H1 (cell line): Measurements from ENCODE around the gene CUL2. TPM values are rescaled to one million over a fixed set of nuclear protein-coding genes. Genes with fewer than 3 reads are reported as not detected.

Source experiments
- CTCF ChIA-PET: fragments of 300-600 bp; sonication (Branson Sonifier 250); formaldehyde crosslinking; loops from one replicate; lab custom pipeline; 2021; ENCODE audit not compliant: partially characterized antibody; lab: Charles Lee
- POLR2A ChIA-PET: fragments of 300-600 bp; sonication (Branson Sonifier 250); formaldehyde crosslinking; loops from one replicate; lab custom pipeline; 2021; ENCODE audit warnings: inconsistent platforms; ENCODE audit not compliant: partially characterized antibody; lab: Charles Lee
- DNase-seq, 2 experiments: peaks; one replicate each; pipeline versions ENCODE4 v3.0.0 to v3.0.0-alpha.2; 2010 to 2022; ENCODE audit warnings: low spot score in 2 of 2, low read depth in 1 of 2, mixed read lengths in 1 of 2
- FAIRE-seq: peaks from 2 replicates; lab custom pipeline; 2011; peaks lifted over from hg19 to GRCh38; lab: Jason Lieb, UNC
- H2AFZ ChIP-seq: 2 replicates; pipeline ENCODE4 v1.8.1; 2012; ENCODE audit warnings: low read length, inconsistent platforms
- H2AK5ac ChIP-seq: 2 replicates; pipeline ENCODE4 v1.6.1; 2013; ENCODE audit warnings: low read depth, low read length
- H2BK120ac ChIP-seq: replicated peaks from 2 replicates; pipeline ENCODE3; 2013; ENCODE audit warnings: low read depth, low read length, inconsistent platforms
- H2BK12ac ChIP-seq: 2 replicates; pipeline ENCODE4 v1.6.1; 2013; ENCODE audit warnings: low read depth, low read length
- H2BK15ac ChIP-seq: 2 replicates; pipeline ENCODE4 v1.6.1; 2013; ENCODE audit warnings: low read length
- H2BK20ac ChIP-seq: 2 replicates; pipeline ENCODE4 v1.6.1; 2013; ENCODE audit warnings: low read length
- H2BK5ac ChIP-seq: 2 replicates; pipeline ENCODE4 v1.6.1; 2013; ENCODE audit warnings: low read depth, low read length
- H3K14ac ChIP-seq: 2 replicates; pipeline ENCODE4 v1.6.1; 2013; ENCODE audit warnings: inconsistent platforms; ENCODE audit not compliant: insufficient read length
- H3K18ac ChIP-seq: 2 replicates; pipeline ENCODE4 v1.6.1; 2013; ENCODE audit warnings: low read length; ENCODE audit errors: extremely low read depth
- H3K23ac ChIP-seq: 2 replicates; pipeline ENCODE4 v1.6.1; 2013; ENCODE audit warnings: inconsistent platforms; ENCODE audit not compliant: insufficient read length
- H3K23me2 ChIP-seq: 2 replicates; pipeline ENCODE4 v1.6.1; 2013; ENCODE audit warnings: low read depth, low read length
- H3K27ac ChIP-seq: 2 replicates; pipeline ENCODE4 v1.6.1; 2011; ENCODE audit warnings: low read depth, low read length, inconsistent platforms
- H3K27me3 ChIP-seq, 4 experiments: replicated peaks in 1 of 4; 1 replicate in 1 of 4; 2 replicates in 3 of 4; pipeline versions ENCODE4 v1.6.1 to v1.8.1; 2011 to 2013; ENCODE audit warnings: low read length in 3 of 4, mild to moderate bottlenecking in 3 of 4, inconsistent platforms in 2 of 4, mixed read lengths in 2 of 4, moderate library complexity in 1 of 4; ENCODE audit not compliant: control insufficient read depth in 3 of 4, insufficient read depth in 3 of 4; ENCODE audit errors: extremely low read depth in 1 of 4
- H3K36me3 ChIP-seq, 4 experiments: 2 replicates each; pipeline versions ENCODE4 v1.6.1 to v1.8.1; 2011 to 2013; ENCODE audit warnings: mild to moderate bottlenecking in 4 of 4, low read length in 3 of 4, moderate library complexity in 2 of 4, control low read depth in 1 of 4, inconsistent platforms in 1 of 4; ENCODE audit not compliant: insufficient read depth in 4 of 4, control insufficient read depth in 2 of 4
- H3K4ac ChIP-seq: replicated peaks from 2 replicates; pipeline ENCODE3; 2013; ENCODE audit warnings: low read length, low read depth, mixed read lengths, inconsistent platforms; ENCODE audit not compliant: insufficient read length
- H3K4me1 ChIP-seq, 4 experiments: replicated peaks in 1 of 4; 1 replicate in 1 of 4; 2 replicates in 3 of 4; pipeline versions ENCODE4 v1.6.1 to v1.8.1; 2011 to 2013; ENCODE audit warnings: low read length in 3 of 4, inconsistent platforms in 2 of 4, mixed read lengths in 1 of 4; ENCODE audit not compliant: insufficient read depth in 4 of 4, control insufficient read depth in 3 of 4
- H3K4me2 ChIP-seq, 2 experiments: 2 replicates each; pipeline versions ENCODE4 v1.6.1 to v1.8.1; 2011 to 2013; ENCODE audit warnings: low read depth in 2 of 2, low read length in 2 of 2, control low read depth in 1 of 2, inconsistent platforms in 1 of 2, mild to moderate bottlenecking in 1 of 2; ENCODE audit not compliant: insufficient read depth in 1 of 2
- H3K4me3 ChIP-seq, 4 experiments: fragments of 200-600, 300-600 bp in 1 of 4; sonication (generic), shearing (Covaris generic), sonication (Bioruptor Twin) in 1 of 4; 2 replicates each; pipeline versions ENCODE4 v1.5.1 to v1.8.1; 2011 to 2016; ENCODE audit warnings: low read length in 4 of 4, low read depth in 3 of 4, control low read depth in 2 of 4, inconsistent platforms in 2 of 4, mild to moderate bottlenecking in 2 of 4, mixed read lengths in 1 of 4, moderate library complexity in 1 of 4; ENCODE audit not compliant: insufficient read depth in 2 of 4; ENCODE audit errors: extremely low read depth in 1 of 4
- H3K56ac ChIP-seq: replicated peaks from 2 replicates; pipeline ENCODE3; 2013; ENCODE audit warnings: low read depth, mild to moderate bottlenecking, mixed read lengths, low read length, inconsistent platforms; ENCODE audit not compliant: insufficient read length
- H3K79me1 ChIP-seq: 2 replicates; pipeline ENCODE4 v1.6.1; 2013; ENCODE audit warnings: low read depth, low read length, control low read depth
- H3K79me2 ChIP-seq, 2 experiments: 2 replicates each; pipeline versions ENCODE4 v1.6.1 to v1.8.1; 2012 to 2013; ENCODE audit warnings: low read length in 2 of 2, mild to moderate bottlenecking in 2 of 2, inconsistent platforms in 1 of 2; ENCODE audit not compliant: insufficient read depth in 2 of 2, control insufficient read depth in 1 of 2
- H3K9ac ChIP-seq, 4 experiments: replicated peaks in 1 of 4; 1 replicate in 1 of 4; 2 replicates in 3 of 4; pipeline versions ENCODE4 v1.6.1 to v1.8.1; 2011 to 2013; ENCODE audit warnings: low read depth in 3 of 4, low read length in 3 of 4, control low read depth in 2 of 4, mild to moderate bottlenecking in 2 of 4, moderate library complexity in 2 of 4, inconsistent platforms in 1 of 4; ENCODE audit errors: extremely low read depth in 1 of 4
- H3K9me3 ChIP-seq, 2 experiments: 2 replicates each; pipeline versions ENCODE4 v1.6.1 to v1.8.1; 2012 to 2013; ENCODE audit warnings: mild to moderate bottlenecking in 2 of 2, moderate library complexity in 2 of 2, control low read depth in 1 of 2, inconsistent platforms in 1 of 2, low read depth in 1 of 2, low read length in 1 of 2, mixed read lengths in 1 of 2; ENCODE audit not compliant: insufficient read depth in 2 of 2
- H4K20me1 ChIP-seq, 2 experiments: replicated peaks in 1 of 2; 2 replicates each; pipeline versions ENCODE3 to v1.8.1; 2011 to 2013; ENCODE audit warnings: inconsistent platforms in 2 of 2, low read length in 2 of 2, mild to moderate bottlenecking in 1 of 2; ENCODE audit not compliant: insufficient read depth in 2 of 2, control insufficient read depth in 1 of 2
- H4K5ac ChIP-seq: 2 replicates; pipeline ENCODE4 v1.6.1; 2013; ENCODE audit warnings: low read length, low read depth, mixed read lengths, inconsistent platforms; ENCODE audit not compliant: insufficient read length
- H4K8ac ChIP-seq: 2 replicates; pipeline ENCODE4 v1.8.0; 2013; ENCODE audit warnings: mild to moderate bottlenecking, moderate library complexity, low read length, inconsistent platforms; ENCODE audit not compliant: insufficient read depth; ENCODE audit errors: extremely low read depth
- H4K91ac ChIP-seq: replicated peaks from 2 replicates; pipeline ENCODE3; 2013; ENCODE audit warnings: low read length, mixed read lengths, inconsistent platforms; ENCODE audit not compliant: insufficient read length
- CHD1 ChIP-seq: IDR thresholded peaks from 2 replicates; pipeline ENCODE4 v1.6.1; 2012; ENCODE audit warnings: low read depth, low read length, improper control_type of control experiment
- WGBS, 2 experiments: shearing (Covaris generic) in 1 of 2; methylation state at CpG; one replicate each; pipeline versions ENCODE4 v1.1.6 to v1.1.7; 2013 to 2015; ENCODE audit warnings: low lambda C conversion rate in 2 of 2, mixed read lengths in 2 of 2, inconsistent platforms in 1 of 2, low coverage in 1 of 2, missing lambda C conversion rate in 1 of 2; ENCODE audit not compliant: insufficient replicate concordance in 2 of 2, insufficient coverage in 1 of 2, insufficient read length in 1 of 2; ENCODE audit errors: extremely low coverage in 1 of 2, missing lambda C conversion rate in 1 of 2; 5-methylcytosine and 5-hydroxymethylcytosine counted together
- polyA plus RNA-seq, 7 experiments: library from polyadenylated mRNA; depleted of rRNA in 3 of 7; stranded (reverse) in 5 of 7; unstranded in 2 of 7; fragments of >200 nt in 5 of 7; fragments of 200-250 nt in 2 of 7; gene quantifications; 1 replicate in 5 of 7; 2 replicates in 1 of 7; 4 replicates in 1 of 7; pipeline versions ENCODE4 v1.2.1 to v1.2.3, GENCODE V29; 2011 to 2013; ENCODE audit warnings: missing spikeins in 2 of 7, mixed read lengths in 2 of 7
- total RNA-seq: library from RNA; stranded (reverse); fragmentation: NEBNext Ultra II Directional; extraction: Animal tissue kit (Norgen Biotek cat#: 25700); gene quantifications from 2 replicates; pipeline ENCODE4 v1.2.1, GENCODE V29; 2021
- TF ChIP-seq, protein P1 (sequence below): IDR thresholded peaks from 2 replicates; pipeline ENCODE4 v1.6.1; 2012; ENCODE audit warnings: low read length, inconsistent platforms

Gene CUL2
- total and polyA plus RNA-seq, 2 of the 8 experiments (the other 6 are each of a cell fraction or from before 2014, with no cell fraction given), result 10.2 to 43.1 TPM

DNA sequence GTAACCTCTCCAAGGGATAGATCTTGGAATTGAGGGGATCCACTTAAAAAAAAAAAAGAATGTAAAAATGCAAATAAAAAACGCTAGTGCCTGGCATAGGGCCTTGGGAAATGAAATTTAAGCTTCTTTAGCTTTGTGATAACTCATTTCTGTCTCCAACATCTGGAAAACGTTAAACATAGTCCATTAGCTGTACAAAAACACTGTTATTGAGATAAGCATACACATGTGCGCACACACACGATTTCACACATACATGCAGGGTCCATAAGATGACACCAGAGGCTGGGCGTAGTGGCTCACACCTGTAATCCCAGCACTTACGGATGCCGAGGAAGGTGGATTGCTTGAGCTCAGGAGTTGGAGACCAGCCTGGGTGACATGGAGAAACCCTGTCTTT is 13.7 kb upstream of the CUL2 start:
- Histone ChIP-seq H3K36me3 (no peaks in the 10 kb centered on the region), H4K5ac (no peak overlapping the region), H3K14ac (no peak overlapping the region), H2AK5ac (no peak overlapping the region), H3K18ac (no peak overlapping the region), H3K27me3 (no peaks in the 10 kb centered on the region), H4K91ac (no peak overlapping the region), H3K9ac (no peak overlapping the region), H3K4me3 (no peak overlapping the region), H2BK20ac (no peak overlapping the region), H3K23me2 (no peaks in the 10 kb centered on the region), H2BK12ac (no peak overlapping the region), H3K9me3 (no peaks in the 10 kb centered on the region), H3K4ac (no peak overlapping the region), H2AFZ (no peak overlapping the region), H4K20me1 (no peaks in the 10 kb centered on the region), H2BK120ac (no peak overlapping the region), H3K79me2 (no peaks in the 10 kb centered on the region), H3K79me1 (no peaks in the 10 kb centered on the region), H2BK15ac (no peak overlapping the region), H3K4me1 (no peaks in the 10 kb centered on the region), H3K4me2 (no peak overlapping the region), H3K23ac (no peak overlapping the region), H3K56ac (no peak overlapping the region), H2BK5ac (no peak overlapping the region), H4K8ac (no peak overlapping the region), H3K27ac (no peak overlapping the region)
- FAIRE-seq (no peak), DNase-seq (no peak)
- no peak for TF ChIP-seq CHD1
- TF ChIP-seq, protein P1, sequence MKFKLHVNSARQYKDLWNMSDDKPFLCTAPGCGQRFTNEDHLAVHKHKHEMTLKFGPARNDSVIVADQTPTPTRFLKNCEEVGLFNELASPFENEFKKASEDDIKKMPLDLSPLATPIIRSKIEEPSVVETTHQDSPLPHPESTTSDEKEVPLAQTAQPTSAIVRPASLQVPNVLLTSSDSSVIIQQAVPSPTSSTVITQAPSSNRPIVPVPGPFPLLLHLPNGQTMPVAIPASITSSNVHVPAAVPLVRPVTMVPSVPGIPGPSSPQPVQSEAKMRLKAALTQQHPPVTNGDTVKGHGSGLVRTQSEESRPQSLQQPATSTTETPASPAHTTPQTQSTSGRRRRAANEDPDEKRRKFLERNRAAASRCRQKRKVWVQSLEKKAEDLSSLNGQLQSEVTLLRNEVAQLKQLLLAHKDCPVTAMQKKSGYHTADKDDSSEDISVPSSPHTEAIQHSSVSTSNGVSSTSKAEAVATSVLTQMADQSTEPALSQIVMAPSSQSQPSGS, result no peak
- CTCF ChIA-PET, result no interaction called here
- POLR2A ChIA-PET, result no interaction called here
- 77% methylated on average over 7 of the region's 7 CpGs; no CpG with 5 or more reads in 1 of the 2 experiments for WGBS, 2 experiments
